Immature natural killer cell (primary cell): ENCODE results near the gene ANO1. TPM values are rescaled to one million over a fixed set of nuclear protein-coding genes. Genes with fewer than 3 reads are reported as not detected.

Source experiments
- DNase-seq, 3 donors: peaks; one replicate each; pipeline ENCODE4 v3.0.0; 2022; ENCODE audit warnings: mixed read lengths in 1 of 3
- H3K27ac Mint-ChIP-seq, 6 donors: one replicate each; pipeline ENCODE4 v1.8.0; 2020; ENCODE audit warnings: mixed read lengths in 6 of 6, mild to moderate bottlenecking in 5 of 6, inconsistent platforms in 4 of 6, moderate library complexity in 3 of 6
- H3K27me3 Mint-ChIP-seq, 3 donors: one replicate each; pipeline ENCODE4 v1.8.0; 2020 to 2021; ENCODE audit warnings: low read depth in 3 of 3, mild to moderate bottlenecking in 3 of 3, mixed read lengths in 3 of 3, moderate library complexity in 3 of 3, inconsistent platforms in 1 of 3
- H3K36me3 Mint-ChIP-seq, 3 donors: one replicate each; pipeline ENCODE4 v1.8.0; 2020; ENCODE audit warnings: mixed read lengths in 3 of 3, inconsistent platforms in 2 of 3, mild to moderate bottlenecking in 2 of 3
- H3K4me1 Mint-ChIP-seq, 2 donors: one replicate each; pipeline ENCODE4 v1.8.0; 2020; ENCODE audit warnings: inconsistent platforms in 2 of 2, mild to moderate bottlenecking in 2 of 2, mixed read lengths in 2 of 2, moderate library complexity in 1 of 2
- H3K4me3 Mint-ChIP-seq, 5 donors: one replicate each; pipeline ENCODE4 v1.8.0; 2020; ENCODE audit warnings: mild to moderate bottlenecking in 5 of 5, mixed read lengths in 5 of 5, inconsistent platforms in 3 of 5, moderate library complexity in 3 of 5
- H3K9me3 Mint-ChIP-seq, 6 donors: one replicate each; pipeline ENCODE4 v1.8.0; 2020; ENCODE audit warnings: mild to moderate bottlenecking in 6 of 6, mixed read lengths in 6 of 6, inconsistent platforms in 4 of 6, moderate library complexity in 3 of 6
- polyA plus RNA-seq, 3 donors: library from polyadenylated mRNA; unstranded; fragments of 300-500 nt; fragmentation: Illumina TruSeq; gene quantifications; one replicate each; pipeline ENCODE4 v1.2.3, GENCODE V29; 2021

ANO1 gene
- polyA plus RNA-seq, 3 donors from 2014 or later = not detected

DNA sequence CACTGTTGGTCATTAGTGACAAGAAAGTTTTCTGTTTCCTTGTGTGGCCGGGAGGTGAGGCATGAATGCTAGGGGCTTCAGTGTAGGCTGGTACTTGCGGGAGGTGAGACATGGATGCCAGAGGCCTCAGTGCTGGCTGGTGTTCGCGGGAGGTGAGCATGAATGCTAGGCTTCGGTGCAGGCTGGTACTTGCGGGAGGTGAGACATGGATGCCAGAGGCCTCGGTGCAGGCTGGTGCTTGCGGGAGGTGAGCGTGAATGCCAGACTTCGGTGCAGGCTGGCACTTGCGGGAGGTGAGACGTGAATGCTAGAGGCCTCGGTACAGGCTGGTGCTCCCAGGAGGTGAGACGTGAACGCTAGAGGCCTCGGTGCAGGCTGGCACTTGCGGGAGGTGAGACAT is 48.4 kb downstream of the ANO1 start:
- no peak for DNase-seq
- no peaks in the 10 kb centered on the region for H3K9me3 Mint-ChIP-seq
- no peak overlapping the region for H3K4me3 Mint-ChIP-seq
- no peaks in the 10 kb centered on the region for H3K36me3 Mint-ChIP-seq
- no peaks in the 10 kb centered on the region for H3K4me1 Mint-ChIP-seq
- peaks cover 1 to 4% (median 2%) of the 10 kb centered on the region in 3 donors for H3K27me3 Mint-ChIP-seq
- no peak overlapping the region for H3K27ac Mint-ChIP-seq

DNA sequence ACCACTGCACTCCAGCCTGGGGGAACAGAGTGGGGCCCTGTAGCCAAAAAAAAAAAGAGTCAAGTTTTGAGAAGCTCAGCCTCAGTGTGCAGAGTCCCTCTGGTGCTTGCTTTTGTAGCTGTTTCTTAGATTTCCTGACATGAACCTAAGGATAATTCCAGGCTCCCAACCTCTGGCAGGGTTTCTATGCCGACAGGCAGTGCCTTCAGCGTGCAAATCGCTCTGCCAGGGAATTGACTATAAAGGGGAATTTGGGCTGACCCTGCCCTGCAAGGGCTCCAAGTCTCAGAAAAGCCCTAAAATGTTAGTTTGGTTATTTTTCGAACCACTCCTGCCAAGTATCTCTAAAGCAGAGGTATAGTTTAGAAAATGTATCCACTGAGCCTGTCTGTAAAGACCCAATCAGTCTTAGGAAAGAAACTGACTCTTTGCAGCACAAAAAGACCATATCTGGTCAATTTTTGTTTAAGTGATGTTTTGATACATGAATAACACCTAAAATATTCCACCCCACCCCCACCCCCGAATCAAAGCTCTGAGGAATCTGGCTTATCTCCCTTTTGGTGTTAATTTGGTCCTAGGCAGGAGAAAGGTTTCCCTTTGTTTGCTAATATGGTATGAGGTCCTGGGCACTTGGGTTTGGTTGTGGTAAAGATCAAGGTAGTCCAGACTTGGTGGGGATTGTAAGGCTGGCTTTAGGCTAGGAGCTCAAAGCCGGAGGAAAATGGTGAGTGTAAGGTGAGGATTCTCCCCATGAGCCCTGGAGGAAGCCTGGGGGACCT is 49.7 kb downstream of the ANO1 start:
- Mint-ChIP-seq H3K4me3 (no peak overlapping the region), H3K36me3 (no peaks in the 10 kb centered on the region), H3K27me3 (peaks cover 1 to 4% (median 2%) of the 10 kb centered on the region in 3 donors), H3K4me1 (no peaks in the 10 kb centered on the region), H3K9me3 (no peaks in the 10 kb centered on the region), H3K27ac (no peak overlapping the region)
- no peak for DNase-seq

DNA sequence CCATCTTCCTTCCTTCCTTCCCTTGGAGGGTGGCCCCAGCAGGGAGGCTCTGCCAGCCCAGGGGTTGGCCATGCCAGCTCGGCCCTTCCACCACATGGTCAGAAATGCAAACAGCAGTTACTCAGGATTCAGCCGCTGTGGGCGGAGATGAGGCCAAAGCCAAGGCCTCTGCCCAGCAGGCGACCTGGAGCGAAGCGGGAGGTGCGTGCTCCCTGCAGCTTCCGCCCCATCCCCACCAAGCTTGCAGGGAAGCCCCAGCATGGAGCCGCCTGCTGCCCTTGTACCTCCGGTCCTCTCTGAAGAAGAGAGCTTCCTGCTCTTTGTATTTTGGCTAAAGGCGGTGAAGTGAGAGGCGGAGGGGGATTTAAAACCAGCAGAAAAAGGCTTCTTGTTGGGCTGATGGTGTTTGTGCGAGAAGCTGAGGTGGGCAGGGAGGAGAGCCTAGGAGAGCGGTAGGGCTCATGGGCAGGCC is 50.4 kb downstream of the ANO1 start:
- Mint-ChIP-seq H3K4me1 (no peaks in the 10 kb centered on the region), H3K4me3 (no peak overlapping the region), H3K27me3 (peaks cover 1 to 4% (median 2%) of the 10 kb centered on the region in 3 donors), H3K27ac (no peak overlapping the region), H3K36me3 (no peaks in the 10 kb centered on the region), H3K9me3 (no peaks in the 10 kb centered on the region)
- DNase-seq = no peak

DNA sequence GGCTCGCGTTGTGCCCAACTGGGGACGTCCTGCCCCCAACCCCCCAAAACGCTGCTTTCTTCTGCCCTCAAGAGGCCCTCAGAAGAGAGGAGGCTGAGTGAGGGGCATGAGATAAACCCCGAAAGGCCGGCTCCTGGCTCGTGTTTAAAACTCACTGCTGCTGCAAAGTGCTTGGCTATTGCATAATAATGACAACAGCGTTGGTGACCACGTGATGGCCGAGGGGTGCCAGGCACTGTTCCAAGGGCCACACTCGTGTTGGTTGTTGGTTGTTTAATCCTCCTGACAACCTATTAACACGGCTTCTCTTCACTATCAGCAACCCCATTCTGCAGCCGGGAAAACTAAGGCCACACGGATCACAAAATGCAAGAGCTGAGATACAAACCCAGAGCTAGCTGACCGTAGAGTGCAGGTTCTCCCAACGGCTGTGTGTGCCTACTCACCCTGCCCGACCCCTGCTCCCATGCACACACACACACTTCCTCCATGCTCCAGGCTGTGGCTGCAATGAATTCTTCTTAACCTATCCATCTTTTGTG is 51.0 kb downstream of the ANO1 start:
- no peaks in the 10 kb centered on the region for H3K36me3 Mint-ChIP-seq
- no peak for DNase-seq
- no peaks in the 10 kb centered on the region for H3K9me3 Mint-ChIP-seq
- H3K4me3 Mint-ChIP-seq = no peak overlapping the region
- H3K27me3 Mint-ChIP-seq = peaks cover 1 to 4% (median 2%) of the 10 kb centered on the region in 3 donors
- H3K4me1 Mint-ChIP-seq = no peaks in the 10 kb centered on the region
- no peak overlapping the region for H3K27ac Mint-ChIP-seq

DNA sequence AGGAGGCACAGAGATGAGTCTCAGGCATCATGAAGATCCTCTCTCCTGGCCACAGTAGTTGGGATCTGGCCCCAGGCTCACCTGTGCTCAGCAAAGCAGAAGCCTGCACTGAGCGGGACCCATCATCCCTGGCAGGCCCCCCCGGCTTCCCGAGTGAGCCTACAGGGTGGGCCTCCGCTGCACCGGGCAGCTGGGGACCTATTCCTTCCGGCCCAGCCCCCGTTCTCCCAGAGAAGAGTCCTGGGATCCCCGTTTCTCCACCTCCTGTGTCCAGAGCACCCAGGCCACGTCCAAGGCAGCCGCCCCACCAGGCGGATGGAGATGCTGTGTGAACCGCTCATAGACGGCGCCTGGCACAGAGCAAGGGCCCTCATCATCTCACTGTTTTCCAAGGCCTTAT is 52.5 kb downstream of the ANO1 start:
- H3K27ac Mint-ChIP-seq = no peak overlapping the region
- H3K27me3 Mint-ChIP-seq = peaks cover 0 to 2% (median 1%) of the 10 kb centered on the region in 3 donors
- no peak overlapping the region for H3K4me3 Mint-ChIP-seq
- H3K4me1 Mint-ChIP-seq = no peaks in the 10 kb centered on the region
- no peaks in the 10 kb centered on the region for H3K9me3 Mint-ChIP-seq
- DNase-seq = no peak
- H3K36me3 Mint-ChIP-seq = no peaks in the 10 kb centered on the region

DNA sequence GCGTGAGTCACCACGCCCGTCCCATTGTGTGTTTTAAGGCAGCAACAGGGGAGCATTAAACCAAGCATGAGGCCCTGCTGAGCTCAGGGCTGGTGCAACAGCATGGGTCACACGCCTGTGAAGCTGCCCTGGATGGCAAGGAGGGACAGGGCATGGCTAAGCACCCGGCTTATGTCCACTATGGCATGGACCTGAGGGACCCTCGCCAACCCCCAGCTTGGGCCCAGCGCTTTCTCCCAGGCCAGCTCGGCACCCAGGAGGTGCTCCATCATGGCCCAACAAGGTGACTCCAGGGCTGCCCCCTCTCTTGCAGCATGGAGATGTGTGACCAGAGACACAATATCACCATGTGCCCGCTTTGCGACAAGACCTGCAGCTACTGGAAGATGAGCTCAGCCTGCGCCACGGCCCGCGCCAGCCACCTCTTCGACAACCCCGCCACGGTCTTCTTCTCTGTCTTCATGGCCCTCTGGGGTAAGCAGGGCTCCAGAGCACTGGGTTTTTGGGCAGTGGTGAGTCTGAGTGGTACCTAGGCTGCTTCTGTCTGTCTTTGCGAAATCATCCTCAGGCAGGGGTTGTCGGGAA is 53.6 kb downstream of the ANO1 start:
- Mint-ChIP-seq H3K4me1 (no peaks in the 10 kb centered on the region), H3K27me3 (peaks cover 0 to 2% (median 1%) of the 10 kb centered on the region in 3 donors), H3K36me3 (no peaks in the 10 kb centered on the region), H3K27ac (no peak overlapping the region), H3K9me3 (no peaks in the 10 kb centered on the region), H3K4me3 (no peak overlapping the region)
- DNase-seq = no peak

DNA sequence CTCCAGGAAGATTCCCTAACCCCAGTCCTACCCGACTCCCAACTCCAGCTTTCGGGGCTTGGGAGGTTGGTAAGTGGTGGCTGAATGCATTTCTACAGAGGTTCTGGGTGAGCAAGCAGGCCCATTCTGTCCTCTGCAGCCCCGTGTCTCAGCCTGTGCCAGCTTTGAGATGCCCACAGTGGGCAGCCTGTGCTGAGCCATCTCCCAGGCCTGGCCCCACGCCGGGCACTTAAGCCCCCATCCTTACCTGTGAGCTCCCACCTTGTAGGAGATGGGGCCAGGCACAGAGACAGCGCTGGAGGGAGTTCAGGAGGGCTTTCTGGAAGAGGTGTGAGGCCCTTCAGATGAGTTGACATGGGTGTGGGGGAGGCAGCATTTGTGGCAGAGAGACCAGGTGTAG is 54.5 kb downstream of the ANO1 start:
- Mint-ChIP-seq H3K27ac (no peak overlapping the region), H3K9me3 (no peaks in the 10 kb centered on the region)
- no peak for DNase-seq

DNA sequence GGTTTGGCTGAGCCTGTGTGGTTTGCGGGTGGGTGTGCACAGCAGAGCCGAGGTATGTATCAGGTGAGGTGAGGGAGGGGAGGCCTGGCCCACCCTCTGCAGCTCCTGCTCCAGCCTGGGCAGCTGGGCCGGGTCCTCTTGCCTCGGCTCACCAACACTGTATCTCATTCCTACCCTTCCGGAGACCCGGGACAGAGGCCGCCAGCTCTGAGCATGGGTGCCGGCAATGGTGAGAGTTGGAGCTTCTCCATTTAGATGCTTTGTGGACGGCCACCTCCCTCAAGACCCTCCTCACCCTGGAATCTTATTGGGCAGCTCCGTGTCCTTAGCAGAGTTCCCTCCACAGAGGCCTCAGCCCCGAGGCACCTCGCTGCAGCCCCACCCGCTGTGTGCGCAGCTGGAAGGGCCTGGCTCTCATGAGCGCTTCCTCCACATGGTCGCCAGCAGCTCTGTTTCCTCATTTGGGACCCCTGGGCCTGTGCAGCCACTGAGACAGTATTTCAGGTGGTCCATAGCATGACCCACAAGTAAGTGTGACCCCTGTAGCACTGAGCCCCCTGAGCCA is 55.7 kb downstream of the ANO1 start:
- Mint-ChIP-seq H3K4me3 (no peak overlapping the region), H3K4me1 (no peaks in the 10 kb centered on the region), H3K27me3 (peaks cover 0 to 2% (median 0%) of the 10 kb centered on the region in 3 donors), H3K36me3 (no peaks in the 10 kb centered on the region), H3K27ac (no peak overlapping the region), H3K9me3 (no peaks in the 10 kb centered on the region)
- DNase-seq = no peak

More for the DNA sequence above, 54.5 kb downstream of the ANO1 start:
- H3K36me3 Mint-ChIP-seq = no peaks in the 10 kb centered on the region
- H3K4me1 Mint-ChIP-seq = no peaks in the 10 kb centered on the region
- H3K27me3 Mint-ChIP-seq = peaks cover 0 to 2% (median 1%) of the 10 kb centered on the region in 3 donors
- H3K4me3 Mint-ChIP-seq = no peak overlapping the region

DNA sequence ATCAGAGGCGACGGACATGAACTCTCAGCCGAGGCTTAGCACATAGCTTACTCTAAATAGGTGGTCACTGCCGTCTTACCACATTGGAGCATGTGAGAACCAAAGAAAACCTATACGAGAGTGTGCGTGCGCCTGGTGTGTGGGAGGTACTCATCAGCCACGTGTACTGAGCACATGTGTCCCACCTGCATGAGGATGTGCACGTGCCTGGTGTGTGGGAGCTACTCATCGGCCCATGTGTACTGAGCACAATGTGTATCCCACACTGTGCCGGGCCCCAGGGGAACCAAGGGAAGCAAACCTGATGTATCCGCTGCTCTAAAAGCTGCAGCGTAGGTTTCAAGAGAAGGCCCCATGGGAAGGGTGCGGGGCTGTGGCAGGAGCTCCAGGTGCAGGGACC is 56.4 kb downstream of the ANO1 start:
- no peak overlapping the region for H3K27ac Mint-ChIP-seq
- H3K4me3 Mint-ChIP-seq = no peak overlapping the region
- peaks cover 0 to 4% (median 0%) of the 10 kb centered on the region in 3 donors for H3K27me3 Mint-ChIP-seq

DNA sequence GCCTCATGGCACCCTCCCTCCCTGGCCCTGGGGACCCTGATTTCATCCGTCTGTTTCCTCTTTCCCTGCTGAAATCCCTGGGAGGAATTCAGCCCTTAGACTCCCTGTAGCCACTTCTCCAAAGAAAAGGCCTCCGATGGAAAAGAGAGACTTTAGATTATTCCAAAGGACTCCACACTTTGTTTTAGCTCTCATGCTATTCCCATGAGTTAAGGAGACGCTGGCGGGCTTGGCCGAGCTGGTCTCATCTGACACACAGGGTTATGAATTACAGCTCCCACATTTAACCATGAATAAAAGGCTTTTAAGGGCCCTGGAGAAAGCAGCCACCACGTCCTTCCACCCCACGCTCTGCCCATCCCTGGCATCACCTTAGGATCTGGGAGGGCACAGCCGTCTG is 57.0 kb downstream of the ANO1 start:
- no peaks in the 10 kb centered on the region for H3K9me3 Mint-ChIP-seq
- H3K36me3 Mint-ChIP-seq = no peaks in the 10 kb centered on the region
- no peak for DNase-seq
- H3K27me3 Mint-ChIP-seq = peaks cover 0 to 4% (median 0%) of the 10 kb centered on the region in 3 donors
- no peak overlapping the region for H3K4me3 Mint-ChIP-seq
- no peak overlapping the region for H3K27ac Mint-ChIP-seq
- no peaks in the 10 kb centered on the region for H3K4me1 Mint-ChIP-seq

More for the DNA sequence above, 56.4 kb downstream of the ANO1 start:
- Mint-ChIP-seq H3K36me3 (no peaks in the 10 kb centered on the region), H3K9me3 (no peaks in the 10 kb centered on the region), H3K4me1 (no peaks in the 10 kb centered on the region)
- no peak for DNase-seq

DNA sequence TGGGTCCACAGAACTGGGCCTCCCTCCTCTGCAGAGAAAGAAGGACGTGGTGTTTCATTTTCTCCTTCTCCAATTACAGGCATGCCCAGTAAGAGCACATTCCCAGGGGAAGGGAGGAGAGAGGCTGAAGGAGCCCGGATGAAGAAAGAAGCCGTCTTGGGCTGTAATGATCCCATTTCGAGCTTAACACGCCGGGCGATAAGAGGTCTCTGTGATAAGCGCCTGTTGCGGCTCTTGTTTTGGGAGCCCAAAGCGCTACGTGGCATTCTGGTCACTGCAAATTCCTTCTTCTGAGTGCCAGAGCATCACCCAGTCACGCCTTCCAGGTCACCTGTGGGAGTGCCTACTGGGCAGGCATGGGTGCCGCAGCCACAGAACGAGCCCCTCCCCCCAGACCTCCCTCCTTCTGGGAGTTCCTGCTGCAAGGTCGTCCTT is 57.5 kb downstream of the ANO1 start:
- peaks cover 0 to 4% (median 0%) of the 10 kb centered on the region in 3 donors for H3K27me3 Mint-ChIP-seq
- H3K36me3 Mint-ChIP-seq = no peaks in the 10 kb centered on the region

DNA sequence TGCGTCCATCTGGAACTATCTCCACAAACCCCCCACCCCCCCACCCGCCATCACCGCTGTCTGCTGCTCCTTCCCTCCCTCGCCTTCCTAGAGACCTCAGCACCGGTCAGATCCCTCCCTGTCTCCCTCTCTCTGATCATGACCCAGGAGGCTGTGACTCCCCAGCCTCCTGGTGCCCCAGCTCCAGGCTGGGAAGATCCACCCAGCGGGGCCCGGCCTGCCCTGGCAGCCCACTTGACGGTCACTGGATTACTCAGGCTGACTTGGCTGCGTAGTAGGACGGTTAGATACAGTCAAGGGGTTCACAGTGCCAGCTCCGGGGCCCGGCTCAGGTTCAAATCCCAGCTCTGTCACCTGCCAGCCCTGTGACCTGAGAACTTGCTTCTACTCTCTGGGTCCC is 59.3 kb downstream of the ANO1 start:
- Mint-ChIP-seq H3K27ac (no peak overlapping the region), H3K4me3 (no peak overlapping the region), H3K9me3 (no peaks in the 10 kb centered on the region), H3K27me3 (peaks cover 2 to 13% (median 4%) of the 10 kb centered on the region in 3 donors), H3K4me1 (no peaks in the 10 kb centered on the region), H3K36me3 (no peaks in the 10 kb centered on the region)
- DNase-seq = no peak

More for the DNA sequence above, 57.5 kb downstream of the ANO1 start:
- Mint-ChIP-seq H3K4me1 (no peaks in the 10 kb centered on the region), H3K4me3 (no peak overlapping the region), H3K9me3 (no peaks in the 10 kb centered on the region), H3K27ac (no peak overlapping the region)
- DNase-seq = no peak

DNA sequence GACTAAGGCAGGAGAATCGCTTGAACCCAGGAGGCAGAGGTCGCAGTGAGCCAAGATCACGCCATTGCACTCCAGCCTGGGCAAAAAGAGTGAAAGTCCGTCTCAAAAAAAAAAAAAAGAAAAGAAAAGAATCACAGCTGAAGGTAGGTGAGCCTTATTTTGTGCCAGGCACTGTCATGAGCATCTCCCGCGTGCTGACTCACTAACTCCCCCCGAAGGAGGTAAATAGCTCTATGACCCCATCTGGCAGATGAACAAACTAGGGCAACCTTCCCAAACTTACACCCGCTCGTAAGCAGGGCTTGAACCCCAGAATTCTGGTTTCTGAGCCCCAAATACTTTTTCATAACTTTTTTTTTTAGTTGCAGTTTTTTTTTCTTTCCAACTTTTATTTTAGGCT is 60.3 kb downstream of the ANO1 start:
- Mint-ChIP-seq H3K4me1 (no peaks in the 10 kb centered on the region), H3K27me3 (peaks cover 2 to 13% (median 6%) of the 10 kb centered on the region in 3 donors), H3K36me3 (no peaks in the 10 kb centered on the region), H3K4me3 (no peak overlapping the region), H3K27ac (no peak overlapping the region), H3K9me3 (no peaks in the 10 kb centered on the region)
- DNase-seq = no peak

DNA sequence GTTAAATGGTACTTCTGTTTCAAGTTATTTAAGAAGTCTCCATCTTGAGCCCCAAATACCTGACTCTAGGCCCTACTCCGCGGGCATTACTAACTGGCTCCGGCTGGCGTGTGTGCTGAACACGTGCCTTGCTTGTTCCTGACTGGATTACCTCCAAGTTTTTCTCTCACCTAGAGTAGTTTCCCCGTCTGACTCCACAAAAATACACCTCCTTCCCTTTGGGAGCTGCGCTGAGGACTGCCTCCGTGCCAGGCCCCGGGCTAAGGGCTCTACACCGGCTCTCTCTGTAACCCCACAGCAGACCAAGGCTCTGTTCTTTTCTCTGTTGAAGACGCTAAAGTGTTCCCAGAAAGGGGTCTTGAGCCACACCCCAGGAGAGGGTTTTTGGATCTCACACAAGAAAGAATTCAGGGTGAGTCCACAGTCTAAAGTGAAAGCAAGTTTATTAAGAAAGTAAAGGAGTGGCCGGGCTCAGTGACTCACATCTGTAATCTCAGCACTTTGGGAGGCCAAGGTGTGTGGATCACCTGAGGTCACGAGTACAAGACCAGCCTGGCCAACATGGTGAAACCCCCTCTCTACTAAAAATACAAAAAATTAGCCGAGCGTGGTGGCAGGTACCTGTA is 61.8 kb downstream of the ANO1 start:
- no peaks in the 10 kb centered on the region for H3K36me3 Mint-ChIP-seq
- peaks cover 4 to 13% (median 6%) of the 10 kb centered on the region in 3 donors for H3K27me3 Mint-ChIP-seq
- no peaks in the 10 kb centered on the region for H3K9me3 Mint-ChIP-seq
- no peak for DNase-seq
- no peak overlapping the region for H3K27ac Mint-ChIP-seq
- H3K4me3 Mint-ChIP-seq = no peak overlapping the region
- H3K4me1 Mint-ChIP-seq = no peaks in the 10 kb centered on the region
